HG03097 (cell line): ENCODE results near the gene GPS1.
"Not testable (repeated sequence)": the region's sequence is repeated elsewhere in the genome, so short reads cannot be mapped to it uniquely, and the experiment has no call there.

Source experiments
- ATAC-seq: cut with Tn5 transposase; IDR thresholded peaks from one replicate; pipeline ENCODE4 v1.9.1; 2021; ENCODE audit not compliant: unreplicated experiment, low FRiP score

The GPS1 gene

DNA sequence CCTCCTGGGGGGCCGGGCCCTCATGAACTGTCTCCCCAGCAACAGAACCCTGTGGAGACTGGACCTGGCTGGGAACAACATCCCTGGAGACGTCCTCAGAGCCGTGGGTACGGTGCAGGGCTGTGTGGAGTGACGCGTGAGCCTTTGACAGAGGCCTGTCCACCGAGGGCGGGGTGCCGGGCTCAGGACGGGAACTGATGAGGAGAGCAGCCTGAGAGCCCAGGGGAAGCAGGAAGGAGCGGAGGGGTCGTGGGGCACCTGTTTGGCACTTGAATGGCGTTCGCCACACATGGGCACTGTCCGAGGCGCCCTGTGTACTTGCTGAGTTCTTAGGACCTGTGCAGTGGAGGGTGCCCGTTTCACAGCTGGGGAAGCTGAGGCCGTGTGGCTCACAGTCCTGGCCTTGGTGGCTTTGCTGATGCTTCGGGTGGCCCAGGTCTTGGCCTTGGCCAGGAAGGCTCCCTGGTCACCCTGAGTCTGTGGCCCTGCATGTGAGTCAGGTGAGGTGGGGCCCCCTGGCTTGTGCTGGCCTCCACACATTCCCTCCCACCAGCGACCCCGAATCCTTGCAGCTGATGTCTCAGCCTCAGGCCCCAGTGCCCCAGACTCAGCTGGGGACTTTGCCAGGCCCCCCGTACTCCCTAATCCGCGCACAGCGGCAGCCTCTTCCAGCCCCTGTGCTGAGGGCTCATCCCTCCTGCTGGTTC is 26.1 kb upstream of the GPS1 start:
- ATAC-seq = no peak

DNA sequence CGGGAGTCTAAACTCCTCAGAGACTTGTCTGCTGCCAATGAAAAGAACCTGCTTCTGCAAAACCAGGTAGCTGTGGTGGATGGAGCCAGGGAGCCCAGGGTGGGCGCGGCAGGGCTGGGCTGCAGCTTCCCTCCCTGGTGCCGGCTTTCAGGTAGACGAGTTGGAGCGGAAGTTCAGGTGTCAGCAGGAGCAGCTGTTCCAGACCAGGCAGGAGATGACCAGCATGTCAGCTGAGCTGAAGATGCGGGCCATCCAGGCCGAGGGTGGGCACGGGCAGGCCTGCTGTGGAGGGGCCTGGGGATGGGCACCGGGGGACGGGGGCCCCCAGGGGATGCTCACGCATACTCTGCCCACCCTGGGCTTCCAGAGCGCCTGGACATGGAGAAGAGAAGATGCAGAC is 23.5 kb upstream of the GPS1 start:
- ATAC-seq = no peak

DNA sequence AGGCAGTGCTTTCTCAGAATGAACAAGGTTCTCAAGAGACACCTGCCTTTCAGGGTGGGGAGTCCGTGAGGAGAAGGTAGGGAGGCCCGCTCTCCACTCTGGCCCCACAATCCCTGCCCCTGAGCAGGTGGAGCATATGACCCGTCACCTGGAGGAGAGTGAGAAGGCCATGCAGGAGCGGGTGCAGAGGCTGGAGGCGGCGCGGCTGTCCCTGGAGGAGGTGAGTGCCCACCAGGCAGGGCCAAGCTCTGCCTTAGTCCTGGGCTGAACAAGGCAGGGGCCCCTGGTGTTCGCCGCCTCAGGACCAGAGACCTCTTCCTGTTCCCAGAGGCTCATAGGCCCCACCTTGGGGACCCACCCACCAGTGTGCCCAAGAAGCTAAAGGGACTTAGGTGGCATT is 22.7 kb upstream of the GPS1 start:
- ATAC-seq = no peak

DNA sequence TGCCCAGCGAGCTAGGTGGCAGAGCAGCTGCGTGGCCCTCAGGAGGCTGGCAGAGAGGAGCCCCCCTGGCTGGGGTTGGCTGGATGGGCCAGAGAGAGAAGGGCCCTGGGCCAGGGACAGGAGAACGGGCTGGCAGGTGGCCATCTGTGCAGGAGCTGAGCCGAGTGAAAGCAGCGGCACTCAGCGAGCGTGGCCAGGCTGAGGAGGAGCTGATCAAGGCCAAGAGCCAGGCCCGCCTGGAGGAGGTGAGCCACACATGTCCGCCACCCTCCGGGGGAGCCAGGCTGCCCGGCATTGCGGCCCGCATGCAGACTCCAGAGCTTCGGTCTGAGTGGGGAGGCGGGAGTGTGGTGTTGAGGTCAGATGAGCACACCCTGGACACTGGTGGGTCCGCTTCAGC is 22.3 kb upstream of the GPS1 start:
- no peak for ATAC-seq

DNA sequence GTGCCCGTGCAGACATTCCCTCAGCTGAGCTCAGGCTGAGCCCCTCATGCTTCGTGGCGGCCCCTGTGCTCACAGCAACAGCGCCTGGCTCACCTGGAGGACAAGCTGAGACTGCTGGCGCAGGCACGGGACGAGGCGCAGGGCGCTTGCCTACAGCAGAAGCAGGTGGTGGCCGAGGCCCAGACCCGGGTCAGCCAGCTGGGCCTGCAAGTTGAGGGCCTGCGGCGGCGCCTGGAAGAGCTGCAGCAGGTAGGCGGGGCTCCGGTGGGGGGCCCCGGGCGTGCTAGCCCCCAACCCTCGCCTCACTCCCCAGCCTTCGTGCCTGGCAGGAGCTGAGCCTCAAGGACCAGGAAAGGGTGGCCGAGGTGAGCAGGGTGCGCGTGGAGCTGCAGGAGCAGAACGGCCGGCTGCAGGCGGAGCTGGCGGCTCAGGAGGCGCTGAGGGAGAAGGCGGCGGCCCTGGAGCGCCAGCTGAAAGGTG is 21.7 kb upstream of the GPS1 start:
- no peak for ATAC-seq

DNA sequence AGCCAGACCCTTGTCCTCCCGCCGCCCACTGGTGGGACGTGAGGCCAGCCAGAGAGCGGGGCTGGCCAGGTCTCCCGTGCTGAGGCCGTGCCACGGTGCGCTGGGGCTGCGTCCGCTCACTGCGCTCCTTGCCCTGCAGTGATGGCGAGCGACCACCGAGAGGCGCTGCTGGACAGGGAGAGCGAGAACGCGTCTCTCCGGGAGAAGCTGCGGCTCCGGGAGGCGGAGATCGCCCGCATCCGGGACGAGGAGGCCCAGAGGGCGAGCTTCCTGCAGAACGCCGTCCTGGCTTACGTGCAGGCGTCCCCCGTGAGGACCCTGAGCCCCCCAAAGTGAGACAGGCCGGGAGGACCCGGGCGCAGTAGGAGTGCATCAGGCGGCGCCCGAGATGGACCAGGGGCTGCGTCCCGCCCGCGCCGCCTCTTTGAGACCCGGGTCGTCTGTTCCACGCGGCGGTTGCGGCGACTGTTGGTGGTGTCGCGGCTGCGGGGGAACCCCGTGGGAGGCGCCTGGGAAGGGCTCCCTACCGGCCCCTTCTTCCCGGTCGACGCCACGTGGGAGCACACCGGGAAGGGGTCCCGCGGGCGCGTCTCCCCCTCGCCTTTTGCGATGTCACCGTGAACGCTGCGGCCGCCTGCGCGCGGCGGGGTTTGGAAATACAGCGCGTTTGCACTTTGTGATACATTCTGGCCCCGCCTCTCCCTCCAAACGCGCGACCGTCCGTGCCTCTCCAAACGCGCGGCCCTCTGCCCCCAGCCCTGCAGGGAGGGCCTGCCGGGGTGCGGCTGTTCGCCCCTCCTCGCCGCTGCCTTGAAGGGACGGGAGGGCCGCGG is 21.0 kb upstream of the GPS1 start:
- ATAC-seq = peak; percentile 38

DNA sequence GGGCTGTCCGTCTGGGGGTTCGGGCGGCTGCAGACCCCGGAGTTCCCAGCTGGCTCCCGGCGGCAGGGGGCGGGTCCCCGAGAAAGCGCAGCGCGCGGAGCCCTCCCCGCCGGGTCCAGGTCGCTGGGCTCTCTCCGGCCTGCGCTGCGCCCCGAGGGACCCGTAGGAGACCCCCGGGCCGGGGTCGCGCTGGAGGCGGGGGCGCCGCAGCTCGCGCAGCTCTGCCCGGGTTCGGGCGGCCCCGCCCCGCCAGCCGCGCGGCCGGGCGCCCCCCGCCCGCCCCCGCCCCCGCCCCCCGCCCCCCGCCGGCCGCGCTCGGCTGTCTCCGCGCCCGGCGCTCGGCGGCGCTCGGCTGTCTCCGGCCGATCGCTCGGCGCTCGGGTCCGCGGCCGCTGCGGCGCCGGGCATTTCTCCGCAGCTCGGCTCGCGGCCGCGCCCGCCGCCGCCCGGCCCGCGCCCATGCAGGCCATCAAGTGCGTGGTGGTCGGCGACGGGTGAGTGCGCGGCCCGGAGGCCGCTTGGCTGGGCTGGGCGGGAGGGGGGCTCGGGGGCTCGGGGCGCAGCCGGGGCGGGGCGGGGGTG is 20.3 kb upstream of the GPS1 start, which contains the start of gene RAC3:
TSS of gene RAC3 (plus strand) at position 376 of the 582 bp plus-strand sequence. CDS start at position 460, 84 bp downstream.
- ATAC-seq = no peak

DNA sequence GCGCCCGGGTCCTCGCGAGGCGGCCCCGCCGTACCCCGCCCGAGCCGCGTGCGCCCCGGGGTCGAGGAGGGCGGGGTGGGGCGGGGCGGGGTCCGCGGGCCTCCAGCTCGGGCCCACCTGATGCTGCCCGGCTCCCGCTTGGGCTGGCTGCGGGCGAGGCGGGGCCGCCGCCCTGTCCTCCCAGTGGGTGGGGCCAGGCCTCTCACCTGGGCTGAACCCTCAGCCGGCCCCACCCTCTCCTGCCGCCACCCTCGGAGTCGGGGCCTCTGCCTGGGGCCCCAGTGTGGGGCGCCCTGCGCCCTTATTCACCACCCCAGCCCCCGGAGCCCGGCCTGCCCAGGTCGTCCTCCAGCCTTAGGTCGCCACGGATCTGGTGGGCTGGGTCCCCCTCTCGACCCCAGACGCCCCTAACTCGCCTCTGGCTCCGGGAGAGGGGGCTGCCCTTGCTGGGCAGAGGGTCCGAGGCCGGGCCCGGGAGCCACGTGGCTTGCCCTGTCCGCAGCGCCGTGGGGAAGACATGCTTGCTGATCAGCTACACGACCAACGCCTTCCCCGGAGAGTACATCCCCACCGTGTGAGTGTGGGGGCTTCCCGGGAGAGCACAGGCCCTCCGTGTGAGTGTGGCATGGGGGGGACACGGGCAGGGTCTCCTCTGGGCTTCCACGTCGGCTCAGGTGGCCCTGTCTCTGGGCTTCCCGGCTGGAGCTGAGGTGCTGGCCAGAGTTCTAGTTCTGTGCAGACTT is 19.6 kb upstream of the GPS1 start:
- ATAC-seq = no peak

DNA sequence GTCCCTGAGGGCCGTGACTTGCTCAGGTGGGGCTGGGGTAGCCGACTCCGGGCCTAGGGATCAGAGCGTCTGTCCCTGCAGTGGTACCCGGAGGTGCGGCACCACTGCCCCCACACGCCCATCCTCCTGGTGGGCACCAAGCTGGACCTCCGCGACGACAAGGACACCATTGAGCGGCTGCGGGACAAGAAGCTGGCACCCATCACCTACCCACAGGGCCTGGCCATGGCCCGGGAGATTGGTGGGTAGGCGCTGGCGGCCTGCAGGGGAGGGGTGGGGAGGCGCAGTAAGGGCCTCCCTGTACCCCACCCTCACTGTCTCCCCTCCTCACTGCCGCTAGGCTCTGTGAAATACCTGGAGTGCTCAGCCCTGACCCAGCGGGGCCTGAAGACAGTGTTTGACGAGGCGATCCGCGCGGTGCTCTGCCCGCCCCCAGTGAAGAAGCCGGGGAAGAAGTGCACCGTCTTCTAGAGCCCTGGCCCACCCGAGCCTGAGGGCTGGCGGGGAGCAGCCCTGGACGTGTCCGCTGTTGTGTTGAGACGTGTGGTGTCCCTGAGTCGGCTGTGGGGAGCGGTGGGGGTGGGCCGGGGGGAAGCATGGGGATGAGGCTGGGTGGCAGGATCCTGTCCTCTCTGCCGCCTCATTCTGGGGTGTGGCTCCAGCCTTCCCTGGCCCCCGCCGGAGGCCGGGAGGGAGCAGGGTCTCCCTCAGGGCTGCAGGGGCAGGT is 18.2 kb upstream of the GPS1 start:
- no peak for ATAC-seq

DNA sequence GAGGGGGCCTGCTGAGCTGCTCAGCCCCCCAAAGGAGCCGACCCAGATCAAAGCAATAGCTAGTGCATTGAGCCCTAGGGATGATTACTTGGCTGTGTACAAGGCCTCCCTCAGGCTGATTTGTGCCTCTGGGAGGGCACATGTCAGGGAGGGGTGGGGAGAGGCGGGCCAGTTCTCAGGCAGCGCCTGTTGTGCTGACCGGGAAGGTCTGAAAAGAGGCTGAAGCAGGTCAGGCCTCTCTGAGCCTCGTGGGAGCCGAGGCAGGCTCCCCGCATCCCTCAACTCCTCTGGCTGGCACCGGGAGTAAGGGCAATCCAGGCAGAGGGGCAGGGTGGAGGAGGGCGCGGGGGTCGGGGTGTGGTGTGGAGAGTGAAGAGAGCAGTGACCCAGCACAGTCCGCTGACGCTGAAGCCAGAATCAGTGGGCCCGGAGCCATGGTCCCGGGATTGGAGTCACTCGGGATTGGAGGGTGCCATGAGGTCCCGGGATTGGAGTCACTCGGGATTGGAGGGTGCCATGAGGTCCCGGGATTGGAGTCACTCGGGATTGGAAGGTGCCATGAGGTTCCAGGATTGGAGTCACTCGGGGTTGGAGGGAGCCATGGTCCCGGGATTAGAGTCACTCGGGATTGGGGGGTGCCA is 17.2 kb upstream of the GPS1 start:
- no peak for ATAC-seq

DNA sequence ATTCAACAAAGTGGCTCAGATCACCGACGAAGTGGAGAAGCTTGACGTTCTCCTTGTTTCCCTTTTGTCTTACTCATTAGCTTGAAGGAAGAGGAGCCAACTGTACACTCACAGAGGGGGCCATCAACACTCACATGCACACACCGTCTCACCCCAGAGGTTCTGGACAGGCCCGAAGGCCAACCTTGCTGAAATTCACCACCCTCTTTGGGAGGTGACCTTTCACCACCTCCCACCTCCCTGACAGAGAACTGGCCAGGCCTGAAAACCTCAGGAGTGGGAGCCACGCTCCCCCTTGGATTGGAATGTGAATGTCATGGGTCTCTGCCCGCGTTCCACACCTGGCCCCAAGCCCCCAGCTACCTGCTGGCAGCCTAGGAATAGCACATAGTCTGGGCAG is 16.2 kb upstream of the GPS1 start:
- no peak for ATAC-seq

DNA sequence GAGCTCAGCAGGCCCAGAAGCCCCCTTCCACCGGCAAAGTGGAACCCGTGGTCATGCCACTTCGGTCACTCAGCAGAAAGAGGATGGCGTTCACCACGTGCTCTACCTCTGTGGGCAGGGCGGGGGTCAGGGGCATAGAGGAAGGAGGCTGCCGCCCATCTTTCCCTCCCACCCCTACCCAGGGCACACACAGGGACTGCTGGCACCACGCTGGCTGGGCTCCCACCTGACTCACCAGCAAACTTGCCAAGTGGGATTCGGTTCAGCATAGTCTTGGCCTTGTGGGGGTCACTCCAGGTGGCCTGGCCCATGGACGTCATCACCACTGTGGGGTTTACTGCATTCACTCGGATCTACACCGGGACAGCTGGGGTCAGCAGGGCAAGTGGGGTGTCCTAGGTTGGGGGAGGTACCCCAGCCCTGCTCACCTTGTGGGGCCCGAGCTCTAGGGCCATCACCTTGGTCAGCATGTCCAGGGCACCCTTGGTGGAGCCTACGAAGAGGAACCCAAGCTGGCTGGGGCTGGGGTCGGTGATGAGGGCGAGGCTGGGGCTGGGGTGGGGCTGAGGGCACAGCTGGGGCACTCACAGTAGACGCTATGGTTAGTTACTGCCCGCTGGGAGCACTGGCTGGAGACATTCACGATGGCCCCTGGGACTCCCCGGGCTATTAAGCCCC is 15.6 kb upstream of the GPS1 start:
- ATAC-seq = no peak

DNA sequence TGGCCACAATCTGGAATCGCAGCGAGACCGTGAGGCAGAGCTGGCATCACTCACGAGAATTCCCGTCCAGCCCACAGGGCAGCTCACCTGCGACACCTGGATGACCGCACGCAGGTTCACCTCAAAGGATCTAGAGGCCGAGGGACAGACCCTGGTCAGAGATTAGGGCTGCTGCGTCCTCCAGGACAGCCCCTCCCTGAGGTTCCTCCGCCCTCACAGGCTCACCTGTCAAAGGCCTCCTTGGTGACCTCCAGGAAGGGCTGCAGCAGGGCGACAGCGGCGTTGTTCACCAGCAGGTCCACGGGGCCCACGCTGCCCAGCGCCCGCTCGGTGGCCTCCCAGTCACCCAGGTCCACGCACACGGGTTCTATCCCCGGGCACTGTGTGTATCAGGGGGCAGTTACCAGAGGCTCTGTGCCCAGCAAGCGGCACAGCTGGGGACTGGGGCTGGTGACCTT is 15.0 kb upstream of the GPS1 start:
- ATAC-seq = no peak

DNA sequence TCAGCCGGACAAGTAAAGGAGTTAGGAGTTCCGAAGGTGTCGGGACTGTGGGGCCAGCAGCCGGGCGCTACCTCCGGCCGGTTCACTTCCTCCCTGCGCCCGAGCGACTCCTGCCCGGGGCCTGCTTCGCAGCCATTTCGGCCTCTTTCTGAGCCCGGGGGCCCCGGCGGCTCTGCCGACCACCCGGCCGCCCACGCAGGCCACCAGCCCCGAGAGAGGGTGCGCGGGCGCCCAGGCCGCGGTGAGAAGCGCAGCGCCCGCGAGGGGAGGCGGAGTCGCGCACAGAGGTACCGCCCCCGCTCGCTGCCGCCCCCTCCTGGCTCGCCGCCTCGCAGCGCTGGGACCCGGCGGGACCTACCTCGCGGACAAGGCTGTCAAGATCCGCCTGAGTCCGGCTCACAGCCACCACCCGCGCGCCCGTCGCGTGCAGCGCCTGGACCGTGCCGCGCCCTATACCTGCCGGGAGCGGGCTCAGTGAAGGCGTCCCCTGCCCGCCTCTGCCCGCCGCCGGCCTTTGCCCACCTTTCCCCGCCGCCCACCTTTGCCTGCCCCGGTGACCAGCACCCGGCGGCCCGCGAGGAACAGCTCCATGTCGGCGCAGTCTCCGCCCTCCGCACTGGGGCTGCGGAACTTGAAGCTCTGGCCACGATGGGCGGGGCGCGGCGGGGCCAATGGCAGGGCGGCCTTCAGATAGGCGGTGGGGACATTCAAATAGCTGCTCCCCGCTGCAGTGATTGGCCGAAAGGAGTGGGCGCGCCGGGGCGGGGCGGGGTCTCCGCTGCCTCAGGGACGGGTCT is 14.4 kb upstream of the GPS1 start, which contains the start of gene DCXR:
TSS of gene DCXR (minus strand) at position 606 of the 797 bp plus-strand sequence. CDS start at position 591, 15 bp downstream.
- peak; percentile 87 for ATAC-seq

DNA sequence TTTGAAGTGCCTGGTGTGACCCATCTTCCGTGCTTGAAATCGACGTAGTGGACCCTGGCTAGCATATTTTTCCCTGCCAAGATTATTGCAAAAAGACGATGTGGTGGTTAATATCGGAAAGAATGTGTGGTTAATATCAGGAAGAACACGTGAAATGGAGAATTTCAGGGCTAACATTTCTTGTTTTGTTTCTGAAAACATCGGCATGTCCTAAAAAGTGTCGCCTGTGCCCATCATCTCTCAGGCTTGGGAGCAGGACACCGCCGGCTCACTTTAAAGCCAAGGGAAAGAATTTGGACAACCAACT is 13.9 kb upstream of the GPS1 start:
- ATAC-seq = no peak

DNA sequence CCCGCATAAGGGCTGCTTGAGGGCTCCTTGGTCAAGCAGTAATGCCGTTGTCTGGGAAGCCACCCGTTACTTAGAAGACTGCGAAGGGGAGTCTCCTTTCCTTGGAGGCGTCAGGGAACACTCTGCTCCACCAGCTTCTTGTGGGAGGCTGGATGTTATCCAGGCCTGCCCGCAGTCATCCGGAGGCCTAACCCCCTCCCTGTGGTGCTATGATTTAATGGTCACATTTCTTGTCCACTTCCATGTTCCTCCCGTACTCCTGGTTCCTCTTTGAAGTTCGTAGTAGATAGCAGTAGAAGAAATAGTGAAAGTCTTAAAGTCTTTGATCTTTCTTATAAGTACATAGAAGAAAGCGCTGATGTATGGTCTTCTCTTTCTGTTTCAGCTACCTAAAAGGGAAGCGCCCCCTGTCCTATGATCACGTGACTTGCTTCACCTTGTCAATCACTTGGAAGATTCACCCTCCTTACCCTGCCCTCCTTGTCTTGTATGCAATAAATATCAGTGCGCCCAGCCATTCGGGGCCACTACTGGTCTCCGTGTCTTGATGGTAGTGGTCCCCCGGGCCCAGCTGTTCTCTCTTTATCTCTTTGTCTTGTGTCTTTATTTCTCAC is 12.8 kb upstream of the GPS1 start:
- ATAC-seq = not testable (repeated sequence)

DNA sequence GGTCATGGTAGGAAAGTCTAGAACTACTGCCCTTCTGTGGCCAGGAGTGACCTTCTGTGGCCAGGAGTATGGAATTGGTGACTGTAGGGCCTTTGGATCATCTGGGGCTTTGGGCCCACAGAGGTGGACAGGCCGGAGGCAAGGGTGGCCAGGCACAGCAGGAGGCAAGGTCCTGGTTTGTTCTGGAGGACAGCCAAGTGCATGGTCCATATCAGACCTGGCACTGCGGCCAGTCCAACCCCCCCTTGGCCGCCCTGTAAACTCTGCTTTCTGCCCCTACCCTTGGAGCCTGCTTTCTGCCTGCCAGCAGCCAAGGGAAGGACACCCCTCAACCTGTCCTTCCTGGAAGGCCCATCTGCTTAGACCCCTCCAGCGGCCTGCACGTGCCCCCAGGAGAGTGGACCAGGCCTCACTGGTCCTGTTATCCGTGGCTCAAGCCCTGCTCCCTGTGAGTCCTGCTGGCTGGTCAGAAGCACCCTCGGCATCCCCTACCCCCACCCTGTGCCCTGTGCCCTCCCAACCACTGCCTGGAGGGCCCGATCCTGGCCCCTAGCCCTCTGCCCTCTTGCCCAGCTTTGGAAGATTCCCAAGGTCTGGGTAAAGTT is 11.9 kb upstream of the GPS1 start:
- no peak for ATAC-seq
